ENCODE results near the gene PAM.

DNA sequence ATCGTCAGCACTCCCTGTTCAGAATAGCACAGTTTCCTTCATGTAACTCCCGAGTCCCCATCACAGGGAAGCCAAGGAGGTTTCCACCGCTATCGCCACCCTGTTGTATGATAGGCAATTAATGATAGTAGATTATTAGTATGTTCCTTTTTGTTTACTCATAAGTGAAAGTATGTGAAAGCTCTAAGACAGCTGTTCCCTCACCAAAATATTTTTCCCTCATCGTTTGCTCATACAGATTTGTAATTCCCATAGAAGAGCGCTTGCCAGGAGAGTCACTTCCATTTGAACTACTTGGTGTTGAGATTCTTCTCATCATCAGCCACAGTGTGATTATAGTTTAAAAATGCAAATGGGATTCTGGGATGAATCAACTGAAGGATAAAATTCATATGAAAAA lies 140.9 kb downstream of the PAM start:
- TF ChIP-seq, protein P1, sequence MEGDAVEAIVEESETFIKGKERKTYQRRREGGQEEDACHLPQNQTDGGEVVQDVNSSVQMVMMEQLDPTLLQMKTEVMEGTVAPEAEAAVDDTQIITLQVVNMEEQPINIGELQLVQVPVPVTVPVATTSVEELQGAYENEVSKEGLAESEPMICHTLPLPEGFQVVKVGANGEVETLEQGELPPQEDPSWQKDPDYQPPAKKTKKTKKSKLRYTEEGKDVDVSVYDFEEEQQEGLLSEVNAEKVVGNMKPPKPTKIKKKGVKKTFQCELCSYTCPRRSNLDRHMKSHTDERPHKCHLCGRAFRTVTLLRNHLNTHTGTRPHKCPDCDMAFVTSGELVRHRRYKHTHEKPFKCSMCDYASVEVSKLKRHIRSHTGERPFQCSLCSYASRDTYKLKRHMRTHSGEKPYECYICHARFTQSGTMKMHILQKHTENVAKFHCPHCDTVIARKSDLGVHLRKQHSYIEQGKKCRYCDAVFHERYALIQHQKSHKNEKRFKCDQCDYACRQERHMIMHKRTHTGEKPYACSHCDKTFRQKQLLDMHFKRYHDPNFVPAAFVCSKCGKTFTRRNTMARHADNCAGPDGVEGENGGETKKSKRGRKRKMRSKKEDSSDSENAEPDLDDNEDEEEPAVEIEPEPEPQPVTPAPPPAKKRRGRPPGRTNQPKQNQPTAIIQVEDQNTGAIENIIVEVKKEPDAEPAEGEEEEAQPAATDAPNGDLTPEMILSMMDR (conservative IDR thresholded peaks at IDR 0.05; ENCODE audit: low read length) = no peak
- no peak for TF ChIP-seq EZH2phosphoT487 (IDR thresholded peaks at IDR 0.05; ENCODE audit: borderline replicate concordance, low read depth, low read length)

All from OCI-LY7 (cell line).